Smooth muscle cell of the pulmonary artery (primary cell): ENCODE data around the gene GAS7. TPM values are rescaled to one million over a fixed set of nuclear protein-coding genes. Genes with fewer than 3 reads are reported as not detected.

Source experiments
- total RNA-seq: library from RNA; depleted of rRNA; stranded (reverse); fragments of >200 nt; gene quantifications from 2 replicates; pipeline ENCODE4 v1.2.3, GENCODE V29; 2014

The GAS7 gene
- 0.63 and 10.0 TPM in 2 replicates for total RNA-seq

GRCh38 chr17:10198509-10199249 is at the start of gene GAS7:
Gene GAS7, minus strand, starts transcription at chr17:10198606.

GRCh38 chr17:9905078-9905415 is 293.4 kb downstream of the GAS7 start, which contains the start of gene RCVRN:
Gene RCVRN, minus strand, starts transcription at chr17:9905271. Its CDS starts 91 bp downstream, at chr17:9905180.

Other genes with a start within 250 kb of the GAS7 start
- gene MYH13, start 174.4 kb upstream of the GAS7 start, total RNA-seq = not detected in 2 replicates
- gene MYH8, start 223.3 kb upstream of the GAS7 start, total RNA-seq = not detected in 2 replicates